Inflammatory macrophage treated with lipopolysaccharide for 1 hour (primary cell): ENCODE results near the gene TOP2A.
A peak's percentile ranks its signal among the peaks of the same experiment; 100 is the strongest.

Experiments used
- DNase-seq, 2 donors: peaks; one replicate each; pipeline ENCODE4 v3.0.0-alpha.2; 2020 to 2022

The TOP2A gene

GRCh38 chr17:40356990-40357881, 60.5 kb downstream of the TOP2A start:
- no peak for DNase-seq

- no peak for DNase-seq
Measured at GRCh38 chr17:40355804-40356758, 61.6 kb downstream of the TOP2A start.

DNA sequence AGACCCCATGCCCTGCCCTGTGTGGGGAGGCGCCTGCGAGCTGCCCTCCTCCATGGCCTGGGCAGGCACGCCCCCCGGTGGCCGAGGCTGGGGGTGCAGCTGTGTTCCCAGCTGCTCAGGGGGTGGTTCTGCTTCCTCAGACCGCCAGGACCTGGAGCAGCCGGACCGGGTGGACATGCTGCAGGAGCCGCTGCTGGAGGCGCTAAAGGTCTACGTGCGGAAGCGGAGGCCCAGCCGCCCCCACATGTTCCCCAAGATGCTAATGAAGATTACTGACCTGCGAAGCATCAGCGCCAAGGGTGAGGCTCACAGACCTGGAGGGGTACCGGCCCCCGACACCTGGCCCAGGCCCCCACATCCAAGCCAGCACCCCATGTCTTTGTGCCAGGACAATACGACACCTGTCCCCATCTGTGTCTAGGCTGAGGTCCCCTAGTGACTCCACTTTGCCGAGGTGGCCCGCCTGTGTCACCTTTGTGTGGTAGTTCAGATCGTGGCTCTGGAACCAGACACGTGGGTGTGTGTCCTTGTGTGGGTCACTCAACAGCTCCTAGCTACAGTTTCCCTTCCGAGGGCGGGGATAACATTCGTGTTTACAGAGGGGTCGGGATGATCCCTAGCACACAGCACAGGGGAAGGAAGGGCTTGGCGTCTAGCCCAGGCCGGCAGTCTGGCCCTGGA, 62.4 kb downstream of the TOP2A start:
- peak in 1 of 2 donors; percentile 88 for DNase-seq

- no peak for DNase-seq
Measured at GRCh38 chr17:40354221-40355122, 63.2 kb downstream of the TOP2A start.

- no peak for DNase-seq
Measured at GRCh38 chr17:40352779-40353394, 64.8 kb downstream of the TOP2A start.

- no peak for DNase-seq
Measured at GRCh38 chr17:40352237-40352778, 65.4 kb downstream of the TOP2A start.

DNA sequence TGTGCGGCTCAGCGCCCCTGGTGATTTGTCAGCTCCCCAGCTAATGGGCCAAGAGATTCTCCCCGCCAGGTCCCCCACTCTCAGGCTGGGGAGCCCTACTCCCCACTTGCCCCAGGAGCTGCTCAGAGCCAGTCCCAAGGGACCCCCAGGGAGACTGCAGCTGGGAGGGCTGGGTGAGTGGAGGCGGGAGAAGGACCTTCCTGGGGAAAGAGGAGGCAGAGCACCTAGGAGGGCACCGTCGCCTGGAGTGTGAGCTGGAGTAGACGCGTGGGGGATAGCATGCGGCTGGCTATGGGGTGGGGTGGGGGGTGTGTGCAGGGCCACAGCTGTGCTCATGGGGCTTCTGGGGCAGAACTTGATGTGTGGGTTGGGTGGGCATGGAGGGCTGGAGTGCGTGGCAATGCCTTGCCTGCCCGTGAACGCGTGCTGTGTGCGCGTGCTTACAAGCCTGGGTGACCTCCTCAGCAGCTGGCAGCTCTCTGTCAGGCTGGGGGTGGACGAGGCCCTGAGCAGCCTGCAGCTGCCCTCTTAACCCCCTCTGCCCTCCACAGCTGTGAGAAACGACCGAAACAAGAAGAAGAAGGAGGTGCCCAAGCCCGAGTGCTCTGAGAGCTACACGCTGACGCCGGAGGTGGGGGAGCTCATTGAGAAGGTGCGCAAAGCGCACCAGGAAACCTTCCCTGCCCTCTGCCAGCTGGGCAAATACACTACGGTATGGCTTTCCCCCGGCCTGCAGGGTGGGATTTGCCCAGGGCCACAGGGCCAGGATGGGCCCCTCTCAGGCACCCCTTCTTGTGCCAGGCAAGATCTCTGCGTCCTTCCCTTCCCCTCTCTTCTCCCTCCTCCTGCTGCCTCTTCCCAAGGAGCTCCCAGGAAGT, 66.1 kb downstream of the TOP2A start:
- no peak for DNase-seq

DNA sequence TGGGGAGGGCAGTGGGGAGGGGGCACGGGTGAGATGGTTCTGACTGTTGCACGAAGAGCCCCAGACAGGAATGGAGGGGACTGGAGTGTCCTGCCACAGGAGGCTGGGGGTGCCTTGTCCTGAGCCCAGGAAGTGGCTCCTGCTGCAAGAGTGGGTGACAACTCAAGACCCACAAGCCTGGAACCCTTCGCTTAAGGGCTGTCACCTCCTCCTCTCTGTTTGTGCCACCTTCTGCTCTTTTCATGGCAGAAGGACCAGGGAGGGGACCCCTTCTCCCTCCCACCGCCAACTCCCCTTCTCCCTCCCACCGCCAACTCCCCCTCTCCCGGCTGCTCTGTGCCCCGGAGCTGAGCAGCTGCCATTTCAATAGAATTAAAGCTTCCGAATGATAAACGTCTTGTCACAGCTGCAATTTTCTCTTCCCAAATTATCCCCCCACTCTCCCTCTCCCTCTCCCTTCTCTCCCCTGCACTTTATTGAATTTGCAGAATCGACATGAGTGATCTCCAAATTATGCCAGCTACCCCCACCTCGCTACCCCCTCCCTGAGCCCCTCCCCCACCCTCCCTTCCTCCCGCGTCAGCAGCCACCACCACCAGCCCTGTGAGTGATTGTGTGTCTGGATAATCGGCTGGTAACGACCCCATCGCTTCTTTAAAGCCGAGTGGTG, 66.9 kb downstream of the TOP2A start:
- DNase-seq = no peak

GRCh38 chr17:40349895-40350688, 67.6 kb downstream of the TOP2A start:
- DNase-seq = no peak

DNA sequence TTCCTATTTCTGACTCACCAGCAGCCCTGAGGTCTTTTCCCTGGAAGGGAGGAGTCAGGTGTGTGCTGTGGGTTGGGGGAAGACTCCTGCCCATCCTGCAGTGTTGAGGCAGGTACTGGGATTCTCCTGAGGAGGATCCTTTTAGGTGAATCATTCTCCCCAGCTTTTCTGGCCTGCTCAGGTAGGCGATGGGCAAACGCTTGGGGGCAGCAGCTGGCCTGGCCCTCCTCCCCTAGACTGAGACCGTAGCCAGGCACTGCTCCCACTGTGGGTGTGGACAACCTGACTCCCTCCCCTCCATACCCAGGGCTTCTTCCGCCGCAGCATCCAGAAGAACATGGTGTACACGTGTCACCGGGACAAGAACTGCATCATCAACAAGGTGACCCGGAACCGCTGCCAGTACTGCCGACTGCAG, 68.2 kb downstream of the TOP2A start:
- no peak for DNase-seq

GRCh38 chr17:40348562-40349476, 68.9 kb downstream of the TOP2A start:
- DNase-seq = no peak

- no peak for DNase-seq
Measured at GRCh38 chr17:40348136-40348504, 69.6 kb downstream of the TOP2A start.

DNA sequence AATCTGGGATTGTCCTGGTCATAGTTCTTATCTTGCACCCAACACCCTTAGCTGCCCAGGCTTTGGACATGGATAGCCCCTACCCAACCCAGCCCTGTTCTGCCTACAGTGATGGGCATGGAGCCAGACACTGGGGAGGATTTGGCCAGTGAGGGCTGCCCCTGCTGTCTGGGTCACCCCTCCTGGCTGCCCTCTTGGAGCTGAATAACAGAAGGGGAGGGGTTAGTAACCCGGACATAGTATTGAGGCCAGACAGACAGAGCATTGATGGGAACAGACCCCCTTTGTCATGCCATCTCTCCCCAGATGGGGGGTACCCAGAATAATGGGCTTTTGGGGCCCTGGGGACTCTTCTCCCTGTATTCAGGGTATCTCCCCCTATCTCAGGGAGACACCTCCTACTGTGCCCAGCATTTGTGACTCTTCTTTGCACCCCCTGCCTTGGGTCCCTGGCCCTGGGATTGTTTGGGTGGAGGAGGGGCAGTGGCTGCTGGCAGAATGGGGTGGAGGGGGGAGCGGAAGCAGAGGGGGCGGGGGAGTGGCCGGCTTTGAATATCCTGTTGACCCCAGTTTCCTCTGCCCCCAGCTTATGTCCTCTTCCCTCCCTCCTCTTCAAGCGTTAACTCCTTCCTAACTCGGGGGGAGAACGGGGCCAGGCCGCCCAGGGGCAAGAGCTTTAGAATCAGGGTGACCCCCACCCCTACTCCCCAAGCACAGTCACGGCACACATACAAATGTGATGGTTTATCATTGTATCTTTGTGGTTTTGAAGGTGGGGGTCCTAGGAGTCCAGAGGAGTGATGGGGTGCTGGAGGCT, 70.2 kb downstream of the TOP2A start:
- no peak for DNase-seq

GRCh38 chr17:40346765-40347158, 70.9 kb downstream of the TOP2A start:
- no peak for DNase-seq

DNA sequence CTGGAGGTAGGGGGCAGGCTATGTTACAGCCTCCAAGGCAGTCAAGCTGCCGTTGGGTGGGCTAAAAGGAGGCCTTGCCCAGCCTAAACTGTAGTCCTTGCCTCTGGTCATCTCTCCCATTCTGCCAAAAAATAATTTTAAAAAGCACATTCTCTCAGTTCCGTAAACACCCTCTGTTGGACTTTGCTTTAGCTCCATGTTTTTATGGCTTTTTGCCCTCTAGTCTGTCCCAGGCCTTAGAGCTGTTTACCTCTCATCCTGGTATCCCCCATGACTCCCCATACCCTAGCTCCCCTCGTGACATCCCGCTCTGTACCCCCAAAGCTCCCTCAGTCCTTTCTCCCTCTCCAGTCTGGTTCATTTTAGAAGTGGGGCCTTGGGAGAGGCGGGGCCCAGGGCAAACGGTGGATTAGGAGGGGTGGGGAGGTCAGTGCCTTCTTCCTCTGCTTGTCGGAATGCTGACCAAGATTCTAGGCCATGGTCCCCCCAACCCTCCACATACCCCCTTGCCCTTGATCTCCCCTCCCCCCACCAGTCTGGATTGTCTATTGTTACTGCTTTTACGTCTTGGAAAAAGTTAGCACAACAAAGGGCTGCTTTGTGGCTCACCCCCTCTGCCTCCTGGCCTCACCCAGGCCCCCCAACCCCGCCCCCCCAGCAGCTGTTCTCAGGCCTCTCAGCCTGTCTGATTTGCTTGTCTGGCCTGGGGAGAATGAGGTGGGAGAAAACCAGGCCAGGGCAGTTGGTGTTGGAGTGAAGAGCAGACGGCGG, 71.5 kb downstream of the TOP2A start:
- DNase-seq = no peak
